DND-41 (cell line): ENCODE data around the gene CLMN.

Experiments
- ATAC-seq: fragments of 200-7000 bp; cut with Tn5 transposase; 3 replicates; pipeline ENCODE4 v1.9.1; 2021; ENCODE audit warnings: low read depth; ENCODE audit not compliant: insufficient read depth
- DNase-seq: peaks from one replicate; pipeline ENCODE4 v3.0.0-alpha.2; 2020
- H2AFZ ChIP-seq: 2 replicates; pipeline ENCODE4 v1.6.0; 2012; ENCODE audit warnings: low read depth, low read length
- H3K27ac ChIP-seq: 2 replicates; pipeline ENCODE4 v1.5.1; 2012; ENCODE audit warnings: low read length, inconsistent platforms
- H3K27me3 ChIP-seq: fragments of 200-600 bp; sonication (generic); 2 replicates; pipeline ENCODE4 v1.6.0; 2012; ENCODE audit warnings: low read length, mild to moderate bottlenecking, inconsistent platforms; ENCODE audit not compliant: insufficient read depth, poor library complexity
- H3K36me3 ChIP-seq: 2 replicates; pipeline ENCODE4 v1.5.1; 2012; ENCODE audit warnings: low read length, inconsistent platforms; ENCODE audit not compliant: insufficient read depth
- H3K4me1 ChIP-seq: 2 replicates; pipeline ENCODE4 v1.5.1; 2012; ENCODE audit warnings: mild to moderate bottlenecking, low read length; ENCODE audit not compliant: insufficient read depth
- H3K4me2 ChIP-seq: 2 replicates; pipeline ENCODE4 v1.6.0; 2012; ENCODE audit warnings: mild to moderate bottlenecking, moderate library complexity, low read length, inconsistent platforms; ENCODE audit not compliant: insufficient read depth
- H3K4me3 ChIP-seq, 2 experiments: fragments of 200-600 bp in 1 of 2; shearing (Covaris generic) in 1 of 2; 2 replicates each; pipeline ENCODE4 v1.5.1; 2012 to 2016; ENCODE audit warnings: inconsistent platforms in 2 of 2, low read length in 2 of 2, mild to moderate bottlenecking in 2 of 2, low read depth in 1 of 2, moderate library complexity in 1 of 2
- H3K79me2 ChIP-seq: 2 replicates; pipeline ENCODE4 v1.6.0; 2012; ENCODE audit warnings: low read length, inconsistent platforms; ENCODE audit not compliant: insufficient read depth
- H3K9ac ChIP-seq: 2 replicates; pipeline ENCODE4 v1.6.0; 2012; ENCODE audit warnings: low read depth, mild to moderate bottlenecking, inconsistent platforms, low read length, moderate library complexity
- H3K9me3 ChIP-seq: 2 replicates; pipeline ENCODE4 v1.5.1; 2012; ENCODE audit warnings: low read length, moderate library complexity, mild to moderate bottlenecking, inconsistent platforms; ENCODE audit not compliant: insufficient read depth, severe bottlenecking
- H4K20me1 ChIP-seq: 2 replicates; pipeline ENCODE4 v1.6.0; 2012; ENCODE audit warnings: low read length; ENCODE audit not compliant: insufficient read depth
- CTCF ChIP-seq: IDR thresholded peaks from 2 replicates; pipeline ENCODE4 v1.5.1; 2012; ENCODE audit warnings: borderline replicate concordance, low read length, moderate library complexity, mild to moderate bottlenecking; ENCODE audit not compliant: poor library complexity, severe bottlenecking; ENCODE audit errors: extremely low read depth
- EZH2 ChIP-seq: IDR thresholded peaks from 3 replicates; pipeline ENCODE4 v1.6.1; 2012; ENCODE audit warnings: borderline replicate concordance, low read depth, mild to moderate bottlenecking, moderate library complexity, low read length, inconsistent platforms; ENCODE audit not compliant: severe bottlenecking

Gene CLMN

GRCh38 chr14:95346820-95347219 lies 27.1 kb upstream of the CLMN start:
- H3K9me3 ChIP-seq: no peaks in the 10 kb centered on the region
- no peaks in the 10 kb centered on the region for H3K4me1 ChIP-seq
- no peak overlapping the region for H3K4me2 ChIP-seq
- H3K79me2 ChIP-seq: no peaks in the 10 kb centered on the region
- no peak overlapping the region for H3K27ac ChIP-seq
- TF ChIP-seq EZH2 (no peak), CTCF (no peak)
- ATAC-seq (no peak), DNase-seq (no peak)
- no peak overlapping the region for H3K4me3 ChIP-seq
- H3K9ac ChIP-seq: no peak overlapping the region
- H2AFZ ChIP-seq: no peak overlapping the region
- H4K20me1 ChIP-seq: no peaks in the 10 kb centered on the region
- peaks cover 2% of the 10 kb centered on the region for H3K27me3 ChIP-seq
- no peaks in the 10 kb centered on the region for H3K36me3 ChIP-seq

GRCh38 chr14:95346266-95346665 lies 26.6 kb upstream of the CLMN start:
- H3K9me3 ChIP-seq: no peaks in the 10 kb centered on the region
- ATAC-seq (no peak), DNase-seq (no peak)
- H3K9ac ChIP-seq: no peak overlapping the region
- H3K4me1 ChIP-seq: no peaks in the 10 kb centered on the region
- no peaks in the 10 kb centered on the region for H3K79me2 ChIP-seq
- no peak overlapping the region for H2AFZ ChIP-seq
- no peak overlapping the region for H3K4me3 ChIP-seq
- no peak overlapping the region for H3K27ac ChIP-seq
- no peaks in the 10 kb centered on the region for H4K20me1 ChIP-seq
- peaks cover 2% of the 10 kb centered on the region for H3K27me3 ChIP-seq
- TF ChIP-seq CTCF (no peak), EZH2 (no peak)
- H3K4me2 ChIP-seq: no peak overlapping the region
- no peaks in the 10 kb centered on the region for H3K36me3 ChIP-seq

- Histone ChIP-seq H3K9me3 (no peaks in the 10 kb centered on the region), H3K27ac (no peak overlapping the region), H3K4me2 (no peak overlapping the region), H2AFZ (no peak overlapping the region), H4K20me1 (no peaks in the 10 kb centered on the region), H3K9ac (no peak overlapping the region), H3K79me2 (no peaks in the 10 kb centered on the region), H3K4me1 (no peaks in the 10 kb centered on the region), H3K36me3 (no peaks in the 10 kb centered on the region), H3K4me3 (no peak overlapping the region), H3K27me3 (peaks cover 2% of the 10 kb centered on the region)
- no peak for DNase-seq
- no peak for TF ChIP-seq CTCF
- no peak for TF ChIP-seq EZH2
- ATAC-seq: no peak
These were observed 25.3 kb upstream of the CLMN start for GRCh38 chr14:95345032-95345431.

GRCh38 chr14:95344536-95344935 lies 24.8 kb upstream of the CLMN start:
- Histone ChIP-seq H3K4me2 (no peak overlapping the region), H3K9ac (no peak overlapping the region)
- TF ChIP-seq CTCF (no peak), EZH2 (no peak)

More at GRCh38 chr14:95344536-95344935, 24.8 kb upstream of the CLMN start:
- DNase-seq (no peak), ATAC-seq (no peak)
- no peaks in the 10 kb centered on the region for H3K4me1 ChIP-seq
- H3K79me2 ChIP-seq: no peaks in the 10 kb centered on the region
- peaks cover 2% of the 10 kb centered on the region for H3K27me3 ChIP-seq
- no peaks in the 10 kb centered on the region for H3K36me3 ChIP-seq
- H2AFZ ChIP-seq: no peak overlapping the region
- no peak overlapping the region for H3K27ac ChIP-seq
- no peaks in the 10 kb centered on the region for H3K9me3 ChIP-seq
- no peaks in the 10 kb centered on the region for H4K20me1 ChIP-seq
- H3K4me3 ChIP-seq: no peak overlapping the region
